ENCODE data around the gene ERMAP. TPM values are rescaled to one million over a fixed set of nuclear protein-coding genes. Genes with fewer than 3 reads are reported as not detected.

The ERMAP gene
- total and polyA plus RNA-seq, 2 of the 8 experiments (the other 6 are each of a cell fraction or from before 2014, with no cell fraction given) = 2.5 to 3.9 TPM

DNA sequence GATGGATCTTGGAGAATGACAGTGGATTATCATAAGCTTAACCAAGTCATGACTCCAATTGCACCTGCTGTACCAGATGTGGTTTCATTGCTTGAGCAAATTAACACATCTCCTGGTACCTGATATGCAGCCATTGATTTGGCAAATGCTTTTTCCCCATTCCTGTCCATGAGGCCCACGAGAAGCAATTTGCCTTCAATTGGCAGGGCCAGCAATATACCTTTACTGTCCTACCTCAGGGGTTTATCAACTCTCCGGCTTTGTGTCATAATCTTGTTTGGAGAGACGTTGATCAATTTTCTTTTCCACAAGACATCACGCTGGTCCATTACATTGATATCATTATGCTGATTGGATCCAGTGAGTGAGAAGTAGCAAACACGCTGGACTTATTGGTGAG, 49.6 kb downstream of the ERMAP start:
- no peak overlapping the region for H2BK15ac ChIP-seq (ENCODE audit: low read length)
- H2BK20ac ChIP-seq (ENCODE audit: low read length) = no peak overlapping the region
- H2BK12ac ChIP-seq (ENCODE audit: low read depth, low read length) = no peak overlapping the region
- no peak overlapping the region for H2AFZ ChIP-seq (ENCODE audit: low read length)
- no peak overlapping the region for H3K4me2 ChIP-seq (ENCODE audit: insufficient read depth in 1 of 2, low read depth in 2 of 2, low read length in 2 of 2)
- no peak overlapping the region for H2BK120ac ChIP-seq (replicated peaks; ENCODE audit: low read depth, low read length)
- H3K4me1 ChIP-seq (replicated peaks in 1 of 4; ENCODE audit: control insufficient read depth in 3 of 4, insufficient read depth in 4 of 4, low read length in 3 of 4) = no peaks in the 10 kb centered on the region
- H3K18ac ChIP-seq (ENCODE audit: extremely low read depth, low read length) = no peak overlapping the region
- TF ChIP-seq RFX5 (IDR thresholded peaks at IDR 0.05; ENCODE audit: borderline replicate concordance, low read depth, low read length) (no peak), KDM4A (IDR thresholded peaks at IDR 0.05; ENCODE audit: low read depth, low read length, severe bottlenecking) (no peak), KDM5A (IDR thresholded peaks at IDR 0.05; ENCODE audit: low read length) (no peak), CBX8 (IDR thresholded peaks at IDR 0.05; ENCODE audit: borderline replicate concordance, low read depth, low read length) (no peak), ZNF274 (IDR thresholded peaks at IDR 0.05; ENCODE audit: borderline replicate concordance, extremely low read depth, low read length) (no peak), YY1 (IDR thresholded peaks at IDR 0.05; ENCODE audit: low read depth, low read length) (no peak), TBP (IDR thresholded peaks at IDR 0.05; ENCODE audit: low read depth, low read length) (no peak), FOSL1 (IDR thresholded peaks at IDR 0.05; ENCODE audit: insufficient read depth, low read depth, low read length) (no peak), POU5F1 (IDR thresholded peaks at IDR 0.05; ENCODE audit: low read depth, low read length) (no peak), CHD2 (IDR thresholded peaks at IDR 0.05; ENCODE audit: low read length) (no peak), TCF12 (IDR thresholded peaks at IDR 0.05; ENCODE audit: low read depth, low read length) (no peak), CREB1 (IDR thresholded peaks at IDR 0.05) (no peak), MAFK (IDR thresholded peaks at IDR 0.05; ENCODE audit: low read depth, low read length) (no peak), CHD1 (IDR thresholded peaks at IDR 0.05; ENCODE audit: low read depth, low read length) (no peak)
- TF ChIP-seq, protein P1, sequence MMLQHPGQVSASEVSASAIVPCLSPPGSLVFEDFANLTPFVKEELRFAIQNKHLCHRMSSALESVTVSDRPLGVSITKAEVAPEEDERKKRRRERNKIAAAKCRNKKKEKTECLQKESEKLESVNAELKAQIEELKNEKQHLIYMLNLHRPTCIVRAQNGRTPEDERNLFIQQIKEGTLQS (IDR thresholded peaks at IDR 0.05; ENCODE audit: insufficient read depth, low read depth, low read length) = no peak
- H3K79me1 ChIP-seq (ENCODE audit: low read depth, low read length) = no peaks in the 10 kb centered on the region
- H3K4ac ChIP-seq (replicated peaks; ENCODE audit: insufficient read length, low read depth, low read length) = no peak overlapping the region
- no peak overlapping the region for H3K23ac ChIP-seq (ENCODE audit: insufficient read length)
- ChIA-PET POLR2A (ENCODE audit: partially characterized antibody) (interaction anchor here (1.5 kb wide), 1 partner anchor 10 kb away, joined by 3 read pairs; no protein-coding TSS in a partner anchor), CTCF (ENCODE audit: partially characterized antibody) (no interaction called here)
- H3K27me3 ChIP-seq (replicated peaks in 1 of 4; ENCODE audit: control insufficient read depth in 3 of 4, extremely low read depth in 1 of 4, insufficient read depth in 3 of 4, low read length in 3 of 4) = no peaks in the 10 kb centered on the region
- no peaks in the 10 kb centered on the region for H3K23me2 ChIP-seq (ENCODE audit: low read depth, low read length)
- H3K56ac ChIP-seq (replicated peaks; ENCODE audit: insufficient read length, low read depth, low read length) = no peak overlapping the region
- no peak overlapping the region for H3K4me3 ChIP-seq (ENCODE audit: extremely low read depth in 1 of 4, insufficient read depth in 2 of 4, low read depth in 3 of 4, low read length in 4 of 4)
- FAIRE-seq (no peak), DNase-seq (ENCODE audit: low read depth in 1 of 2, low spot score in 2 of 2) (no peak)
- H3K79me2 ChIP-seq (ENCODE audit: control insufficient read depth in 1 of 2, insufficient read depth in 2 of 2, low read length in 2 of 2) = no peaks in the 10 kb centered on the region
- no peaks in the 10 kb centered on the region for H3K36me3 ChIP-seq (ENCODE audit: control insufficient read depth in 2 of 4, insufficient read depth in 4 of 4, low read length in 3 of 4)
- H2BK5ac ChIP-seq (ENCODE audit: low read depth, low read length) = no peak overlapping the region
- peaks cover 0 to 3% of the 10 kb centered on the region in 2 experiments; a peak in 1 of 4 replicates for H3K9me3 ChIP-seq (ENCODE audit: insufficient read depth in 2 of 2, low read depth in 1 of 2, low read length in 1 of 2)
- H4K8ac ChIP-seq (ENCODE audit: extremely low read depth, insufficient read depth, low read length) = no peak overlapping the region
- no peaks in the 10 kb centered on the region for H4K20me1 ChIP-seq (replicated peaks in 1 of 2; ENCODE audit: control insufficient read depth in 1 of 2, insufficient read depth in 2 of 2, low read length in 2 of 2)
- no peak overlapping the region for H4K5ac ChIP-seq (ENCODE audit: insufficient read length, low read depth, low read length)
- no peak overlapping the region for H3K9ac ChIP-seq (replicated peaks in 1 of 4; ENCODE audit: extremely low read depth in 1 of 4, low read depth in 3 of 4, low read length in 3 of 4)
- H2AK5ac ChIP-seq (ENCODE audit: low read depth, low read length) = no peak overlapping the region
- no peak overlapping the region for H3K14ac ChIP-seq (ENCODE audit: insufficient read length)
- no peak overlapping the region for H3K27ac ChIP-seq (ENCODE audit: low read depth, low read length)
- H4K91ac ChIP-seq (replicated peaks; ENCODE audit: insufficient read length, low read length) = no peak overlapping the region
- 90% methylated on average over 5 of the region's 5 CpGs; no CpG with 5 or more reads in 1 of the 2 experiments for WGBS, 2 experiments (ENCODE audit: extremely low coverage in 1 of 2, insufficient coverage in 1 of 2, insufficient read length in 1 of 2, insufficient replicate concordance in 2 of 2, low coverage in 1 of 2, low lambda C conversion rate in 2 of 2, missing lambda C conversion rate in 1 of 2)

Data from H1 (cell line).